ENCODE results near the gene MRPL21. TPM values are rescaled to one million over a fixed set of nuclear protein-coding genes. Genes with fewer than 3 reads are reported as not detected.

Gene MRPL21
- total and polyA plus RNA-seq, 2 experiments from 2014 or later, result 22.6 to 122 TPM

GRCh38 chr11:68932358-68932757 lies 28.7 kb upstream of the MRPL21 start:
- Histone ChIP-seq H3K4me2 (ENCODE audit: unreplicated experiment) (no peak overlapping the region), H3K27ac (no peak overlapping the region), H4K20me1 (ENCODE audit: insufficient read depth) (no peaks in the 10 kb centered on the region), H3K4me3 (no peak overlapping the region), H3K27me3 (replicated peaks; ENCODE audit: insufficient read depth) (no peaks in the 10 kb centered on the region), H2AFZ (no peak overlapping the region), H3K4me1 (ENCODE audit: insufficient read depth) (no peaks in the 10 kb centered on the region), H3K79me2 (ENCODE audit: insufficient read depth) (no peaks in the 10 kb centered on the region), H3K9ac (no peak overlapping the region), H3F3A (ENCODE audit: insufficient read depth) (no peaks in the 10 kb centered on the region), H3K9me2 (ENCODE audit: insufficient read depth) (no peaks in the 10 kb centered on the region), H3K9me3 (ENCODE audit: low read depth) (no peaks in the 10 kb centered on the region), H3K36me3 (ENCODE audit: low read depth) (peaks cover 4% of the 10 kb centered on the region; the same call in 1 of the 2 replicates)
- WGBS, 2 experiments (ENCODE audit: low coverage in 1 of 2, low lambda C conversion rate in 2 of 2, missing lambda C conversion rate in 2 of 2), result 87 to 90% methylated on average over 7 of the region's 7 CpGs
- in situ Hi-C loops (cut with MboI), result no loop called here
- no peak for DNase-seq
- TF ChIP-seq EZH2phosphoT487 (IDR thresholded peaks at IDR 0.05; ENCODE audit: insufficient read depth, low read depth), result no peak

- TF ChIP-seq EZH2 (IDR thresholded peaks at IDR 0.05; ENCODE audit: insufficient read depth, poor library complexity, severe bottlenecking) (no peak), EZH2phosphoT487 (IDR thresholded peaks at IDR 0.05; ENCODE audit: insufficient read depth, low read depth) (no peak)
- Histone ChIP-seq H3K9me2 (ENCODE audit: insufficient read depth) (no peaks in the 10 kb centered on the region), H3K79me2 (ENCODE audit: insufficient read depth) (no peaks in the 10 kb centered on the region), H3K27ac (no peak overlapping the region), H4K20me1 (ENCODE audit: insufficient read depth) (no peaks in the 10 kb centered on the region), H3K27me3 (replicated peaks; ENCODE audit: insufficient read depth) (no peaks in the 10 kb centered on the region), H3K4me1 (ENCODE audit: insufficient read depth) (no peaks in the 10 kb centered on the region), H3K9me3 (ENCODE audit: low read depth) (no peaks in the 10 kb centered on the region), H3K4me2 (ENCODE audit: unreplicated experiment) (no peak overlapping the region), H3K4me3 (no peak overlapping the region), H3K36me3 (ENCODE audit: low read depth) (peaks cover 8% of the 10 kb centered on the region; the same call in 1 of the 2 replicates), H3F3A (ENCODE audit: insufficient read depth) (no peaks in the 10 kb centered on the region), H3K9ac (no peak overlapping the region), H2AFZ (no peak overlapping the region)
- 89 to 90% methylated on average over 14 to 17 of the region's 17 CpGs for WGBS, 2 experiments (ENCODE audit: low coverage in 1 of 2, low lambda C conversion rate in 2 of 2, missing lambda C conversion rate in 2 of 2)
- no peak for DNase-seq
- in situ Hi-C loops (cut with MboI), result no loop called here
Observed at GRCh38 chr11:68931911-68932310, 28.3 kb upstream of the MRPL21 start.

- Histone ChIP-seq H3K4me2 (ENCODE audit: unreplicated experiment) (no peak overlapping the region), H3F3A (ENCODE audit: insufficient read depth) (no peaks in the 10 kb centered on the region), H3K36me3 (ENCODE audit: low read depth) (peaks cover 15% of the 10 kb centered on the region), H3K27me3 (replicated peaks; ENCODE audit: insufficient read depth) (no peaks in the 10 kb centered on the region), H3K4me1 (ENCODE audit: insufficient read depth) (no peaks in the 10 kb centered on the region), H4K20me1 (ENCODE audit: insufficient read depth) (no peaks in the 10 kb centered on the region), H2AFZ (no peak overlapping the region), H3K9me3 (ENCODE audit: low read depth) (no peaks in the 10 kb centered on the region), H3K27ac (no peak overlapping the region), H3K4me3 (no peak overlapping the region), H3K9me2 (ENCODE audit: insufficient read depth) (no peaks in the 10 kb centered on the region), H3K9ac (no peak overlapping the region), H3K79me2 (ENCODE audit: insufficient read depth) (no peaks in the 10 kb centered on the region)
- in situ Hi-C loops (cut with MboI), result no loop called here
- WGBS, 2 experiments (ENCODE audit: low coverage in 1 of 2, low lambda C conversion rate in 2 of 2, missing lambda C conversion rate in 2 of 2), result 93 to 94% methylated on average over 20 to 21 of the region's 21 CpGs
- no peak for DNase-seq
- TF ChIP-seq EZH2phosphoT487 (IDR thresholded peaks at IDR 0.05; ENCODE audit: insufficient read depth, low read depth) (no peak), EZH2 (IDR thresholded peaks at IDR 0.05; ENCODE audit: insufficient read depth, poor library complexity, severe bottlenecking) (no peak)
Observed at GRCh38 chr11:68930991-68931855, 27.6 kb upstream of the MRPL21 start.

- no peak for DNase-seq
- Histone ChIP-seq H2AFZ (no peak overlapping the region), H3K36me3 (ENCODE audit: low read depth) (peaks cover 26% of the 10 kb centered on the region), H3K4me1 (ENCODE audit: insufficient read depth) (no peaks in the 10 kb centered on the region), H3K27me3 (replicated peaks; ENCODE audit: insufficient read depth) (no peaks in the 10 kb centered on the region), H3K27ac (no peak overlapping the region), H3K79me2 (ENCODE audit: insufficient read depth) (no peaks in the 10 kb centered on the region), H3K9me3 (ENCODE audit: low read depth) (no peaks in the 10 kb centered on the region), H3K9me2 (ENCODE audit: insufficient read depth) (no peaks in the 10 kb centered on the region), H4K20me1 (ENCODE audit: insufficient read depth) (no peaks in the 10 kb centered on the region), H3K9ac (no peak overlapping the region), H3K4me3 (no peak overlapping the region), H3F3A (ENCODE audit: insufficient read depth) (no peaks in the 10 kb centered on the region), H3K4me2 (ENCODE audit: unreplicated experiment) (no peak overlapping the region)
- 93% methylated on average over 20 of the region's 20 CpGs for WGBS, 2 experiments (ENCODE audit: low coverage in 1 of 2, low lambda C conversion rate in 2 of 2, missing lambda C conversion rate in 2 of 2)
- in situ Hi-C loops (cut with MboI), result no loop called here
- TF ChIP-seq EZH2phosphoT487 (IDR thresholded peaks at IDR 0.05; ENCODE audit: insufficient read depth, low read depth) (no peak), EZH2 (IDR thresholded peaks at IDR 0.05; ENCODE audit: insufficient read depth, poor library complexity, severe bottlenecking) (no peak)
Observed at GRCh38 chr11:68929706-68930570, 26.3 kb upstream of the MRPL21 start.

Data from GM23248 (cell line).